Suprapubic skin (tissue), 4 donors: ENCODE measurements around the gene ALDH16A1. TPM values are rescaled to one million over a fixed set of nuclear protein-coding genes. Genes with fewer than 3 reads are reported as not detected.

Source experiments
- DNase-seq, 2 donors: peaks; one replicate each; pipeline ENCODE4 v3.0.0-alpha.2; 2019; ENCODE audit warnings: low spot score in 2 of 2
- H3K27ac ChIP-seq: fragments of 200-600 bp; sonication (generic); one replicate; pipeline ENCODE4 v1.5.1; 2019
- H3K27me3 ChIP-seq: fragments of 200-600 bp; sonication (generic); one replicate; pipeline ENCODE4 v1.5.1; 2019
- H3K36me3 ChIP-seq: fragments of 200-600 bp; sonication (generic); one replicate; pipeline ENCODE4 v1.5.1; 2019
- H3K4me1 ChIP-seq: fragments of 200-600 bp; sonication (generic); one replicate; pipeline ENCODE4 v1.5.1; 2019
- H3K4me3 ChIP-seq: fragments of 200-600 bp; sonication (generic); one replicate; pipeline ENCODE4 v1.5.1; 2019; ENCODE audit warnings: mild to moderate bottlenecking
- H3K9me3 ChIP-seq: fragments of 200-600 bp; sonication (generic); one replicate; pipeline ENCODE4 v1.5.1; 2019
- EP300 ChIP-seq: sonication (generic); formaldehyde crosslinking; IDR thresholded peaks from one replicate; pipeline ENCODE4 v1.6.1; 2017; ENCODE audit warnings: antibody characterized with exemption
- POLR2A ChIP-seq, 2 donors: fragments of 450-650 bp; IDR thresholded peaks; one replicate each; pipeline ENCODE4 v1.6.1; 2017; ENCODE audit warnings: antibody characterized with exemption in 2 of 2, mild to moderate bottlenecking in 2 of 2, moderate library complexity in 2 of 2
- POLR2AphosphoS5 ChIP-seq, 3 donors: sonication (generic); formaldehyde crosslinking; IDR thresholded peaks; one replicate each; pipeline ENCODE4 v1.6.1; 2017; ENCODE audit warnings: antibody characterized with exemption in 3 of 3
- WGBS: methylation state at CpG from one replicate; pipeline ENCODE4 v1.1.5; 2018; 5-methylcytosine and 5-hydroxymethylcytosine counted together
- total RNA-seq, 4 donors: library from RNA; depleted of rRNA; stranded (reverse); fragments of >200 nt; gene quantifications; one replicate each; pipeline ENCODE4 v1.1.0, GENCODE V29; 2016
- TF ChIP-seq, protein P1 (sequence below), 2 donors: fragments of 200-600 bp in 1 of 2; fragments of 450-650 bp in 1 of 2; sonication (generic) in 1 of 2; IDR thresholded peaks; one replicate each; pipeline ENCODE4 v1.5.1; 2016 to 2019; ENCODE audit warnings: antibody characterized with exemption in 2 of 2, mild to moderate bottlenecking in 1 of 2, moderate library complexity in 1 of 2

The ALDH16A1 gene
- total RNA-seq, 4 donors from 2014 or later = 21.7 to 47.7 (median 35.9) TPM

DNA sequence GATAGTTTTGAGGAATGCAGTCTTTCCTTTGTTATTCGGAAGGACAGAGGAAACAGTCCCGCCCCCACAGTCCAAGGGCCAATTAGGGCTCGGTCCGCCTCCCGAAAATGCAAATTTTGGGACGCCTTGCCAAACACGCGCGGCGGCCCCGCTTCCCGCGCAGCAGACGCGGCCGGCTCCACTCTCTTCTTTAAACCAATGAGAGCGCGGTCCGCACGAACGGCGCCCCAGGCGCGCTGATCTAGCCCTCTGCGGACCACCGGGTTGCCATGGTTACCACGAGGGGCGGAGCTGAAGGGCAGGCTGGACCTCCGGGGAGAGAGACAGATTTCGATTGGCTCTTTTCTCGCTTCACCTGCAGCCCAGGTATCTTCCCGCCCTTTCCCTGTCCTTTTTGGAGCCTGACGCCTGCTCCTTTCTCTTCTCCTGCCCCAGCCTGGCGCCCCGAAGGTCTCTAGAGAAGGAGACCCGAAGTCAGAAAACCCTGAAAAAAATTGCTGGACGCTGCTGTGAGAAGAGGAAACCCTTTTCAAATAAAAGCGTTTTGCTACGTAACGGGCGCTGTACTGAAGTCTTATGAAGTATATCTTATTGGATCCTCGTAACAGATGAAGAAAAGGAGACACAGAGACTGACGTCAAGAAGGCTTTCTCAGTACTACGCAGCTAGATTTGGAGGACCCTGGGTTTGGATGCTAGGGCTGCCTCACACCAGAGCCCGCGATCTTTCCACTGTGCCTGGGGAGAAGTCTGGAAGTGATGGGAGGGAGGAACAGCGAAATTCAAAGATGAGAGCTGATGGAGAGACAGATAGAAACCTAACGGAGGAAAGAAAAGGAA, 31.8 kb upstream of the ALDH16A1 start:
- 10% methylated on average over 45 of the region's 48 CpGs for WGBS
- no peak for DNase-seq
- no peak overlapping the region for H3K27ac ChIP-seq
- peaks cover 31% of the 10 kb centered on the region for H3K4me1 ChIP-seq
- no peaks in the 10 kb centered on the region for H3K36me3 ChIP-seq
- H3K4me3 ChIP-seq = no peak overlapping the region
- H3K9me3 ChIP-seq = no peaks in the 10 kb centered on the region
- TF ChIP-seq POLR2A (IDR thresholded peaks at IDR 0.05) (no peak), EP300 (no peak), POLR2AphosphoS5 (IDR thresholded peaks at IDR 0.05) (no peak)
- TF ChIP-seq, protein P1, sequence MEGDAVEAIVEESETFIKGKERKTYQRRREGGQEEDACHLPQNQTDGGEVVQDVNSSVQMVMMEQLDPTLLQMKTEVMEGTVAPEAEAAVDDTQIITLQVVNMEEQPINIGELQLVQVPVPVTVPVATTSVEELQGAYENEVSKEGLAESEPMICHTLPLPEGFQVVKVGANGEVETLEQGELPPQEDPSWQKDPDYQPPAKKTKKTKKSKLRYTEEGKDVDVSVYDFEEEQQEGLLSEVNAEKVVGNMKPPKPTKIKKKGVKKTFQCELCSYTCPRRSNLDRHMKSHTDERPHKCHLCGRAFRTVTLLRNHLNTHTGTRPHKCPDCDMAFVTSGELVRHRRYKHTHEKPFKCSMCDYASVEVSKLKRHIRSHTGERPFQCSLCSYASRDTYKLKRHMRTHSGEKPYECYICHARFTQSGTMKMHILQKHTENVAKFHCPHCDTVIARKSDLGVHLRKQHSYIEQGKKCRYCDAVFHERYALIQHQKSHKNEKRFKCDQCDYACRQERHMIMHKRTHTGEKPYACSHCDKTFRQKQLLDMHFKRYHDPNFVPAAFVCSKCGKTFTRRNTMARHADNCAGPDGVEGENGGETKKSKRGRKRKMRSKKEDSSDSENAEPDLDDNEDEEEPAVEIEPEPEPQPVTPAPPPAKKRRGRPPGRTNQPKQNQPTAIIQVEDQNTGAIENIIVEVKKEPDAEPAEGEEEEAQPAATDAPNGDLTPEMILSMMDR (IDR thresholded peaks at IDR 0.05) = no peak
- peaks cover 99% of the 10 kb centered on the region for H3K27me3 ChIP-seq

GRCh38 chr19:49421878-49422202, 31.2 kb upstream of the ALDH16A1 start:
- TF ChIP-seq, protein P1 (IDR thresholded peaks at IDR 0.05) = no peak
- TF ChIP-seq POLR2A (IDR thresholded peaks at IDR 0.05) (no peak), EP300 (no peak), POLR2AphosphoS5 (IDR thresholded peaks at IDR 0.05) (no peak)
- Histone ChIP-seq H3K9me3 (no peaks in the 10 kb centered on the region), H3K4me3 (no peak overlapping the region), H3K27ac (no peak overlapping the region), H3K4me1 (peaks cover 31% of the 10 kb centered on the region), H3K36me3 (no peaks in the 10 kb centered on the region), H3K27me3 (peaks cover 99% of the 10 kb centered on the region)
- 32% methylated on average over 3 of the region's 3 CpGs for WGBS
- DNase-seq = no peak

DNA sequence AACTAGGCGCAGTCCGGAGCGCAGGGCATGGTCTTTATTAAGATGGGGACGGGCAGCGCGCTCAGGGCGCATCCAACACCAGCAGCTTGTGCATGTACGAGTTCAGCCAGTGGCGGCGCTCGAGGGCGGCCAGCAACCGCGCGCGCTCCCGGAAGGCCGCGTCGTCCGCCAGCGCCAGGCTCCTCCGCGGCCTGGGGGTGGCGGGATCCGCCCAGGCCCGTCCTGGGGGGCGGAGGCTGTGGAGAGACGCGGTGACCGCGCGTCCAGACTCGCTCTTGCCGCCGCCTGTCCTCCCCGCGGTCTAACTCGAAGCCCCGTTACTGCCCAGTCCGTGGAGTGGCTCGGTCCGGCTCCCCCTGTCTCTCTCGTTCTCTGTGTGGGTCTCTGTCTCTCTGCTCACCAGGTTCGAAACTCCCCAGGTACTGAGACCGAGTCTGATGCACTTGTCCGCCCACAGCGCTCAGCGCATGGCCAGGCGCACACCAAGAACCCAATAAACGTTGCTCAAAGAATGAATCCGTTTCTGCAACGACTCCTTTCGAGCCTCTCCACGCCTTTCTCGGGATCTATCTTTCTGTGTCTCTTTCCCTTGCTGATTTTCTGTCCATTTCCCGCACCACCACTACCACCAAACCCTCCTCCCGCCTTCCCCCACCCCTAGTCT, 30.5 kb upstream of the ALDH16A1 start:
- H3K27me3 ChIP-seq = peaks cover 100% of the 10 kb centered on the region
- WGBS = 2% methylated on average over 43 of the region's 58 CpGs
- H3K4me3 ChIP-seq = peak overlapping the region; percentile 33
- no peak overlapping the region for H3K27ac ChIP-seq
- DNase-seq = peak in 1 of 2 donors; percentile 77
- no peaks in the 10 kb centered on the region for H3K36me3 ChIP-seq
- no peaks in the 10 kb centered on the region for H3K9me3 ChIP-seq
- H3K4me1 ChIP-seq = peaks cover 31% of the 10 kb centered on the region
- no peak for TF ChIP-seq EP300
- TF ChIP-seq POLR2AphosphoS5 (IDR thresholded peaks at IDR 0.05) = no peak
- TF ChIP-seq, protein P1 (IDR thresholded peaks at IDR 0.05) = peak in 1 of 2 donors; percentile 67
- TF ChIP-seq POLR2A (IDR thresholded peaks at IDR 0.05) = no peak

GRCh38 chr19:49423071-49423984, 29.7 kb upstream of the ALDH16A1 start, which contains the start of gene PTH2:
PTH2 (minus strand) TSS chr19:49423441; CDS start chr19:49423339, 102 bp downstream.
- Histone ChIP-seq H3K4me1 (peaks cover 38% of the 10 kb centered on the region), H3K4me3 (peak within 1 kb of the TSS; percentile 33), H3K27me3 (peaks cover 100% of the 10 kb centered on the region), H3K27ac (no peak within 1 kb of the TSS), H3K36me3 (no peaks in the 10 kb centered on the region), H3K9me3 (no peaks in the 10 kb centered on the region)
- TF ChIP-seq POLR2A (IDR thresholded peaks at IDR 0.05) (no peak), POLR2AphosphoS5 (IDR thresholded peaks at IDR 0.05) (no peak), EP300 (no peak)
- TF ChIP-seq, protein P1 (IDR thresholded peaks at IDR 0.05) = no peak
- peak in 1 of 2 donors; percentile 72 for DNase-seq
- 10% methylated on average over 25 of the region's 42 CpGs for WGBS
